IMR-90 (cell line): ENCODE data around the gene PJA2. TPM values are rescaled to one million over a fixed set of nuclear protein-coding genes. Genes with fewer than 3 reads are reported as not detected.

ENCODE experiments used
- ATAC-seq: fragments of 200-7000 bp; cut with Tn5 transposase; 2 replicates; pipeline ENCODE4 v1.9.1; 2020; ENCODE audit warnings: low read depth, mild to moderate bottlenecking, moderate library complexity
- BruUV-seq: library from RNA; stranded (reverse); fragments of 400-500 nt; replicated peaks from 2 replicates; lab custom pipeline; 2021; lab: Mats Ljungman, UMichigan
- CTCF ChIA-PET: fragments of 300-600 bp; formaldehyde crosslinking; extraction: SDS; loops from one replicate; lab custom pipeline; 2021; ENCODE audit warnings: antibody characterized with exemption; lab: Yijun Ruan, JAX
- POLR2A ChIA-PET: fragments of 300-600 bp; sonication (Branson Sonifier 250); formaldehyde crosslinking; loops from one replicate; lab custom pipeline; 2022; ENCODE audit warnings: antibody characterized with exemption; ENCODE audit not compliant: unreplicated experiment; lab: Charles Lee
- DNase-seq: peaks from one replicate; pipeline ENCODE4 v3.0.0; 2013
- H2AFZ ChIP-seq: replicated peaks from 2 replicates; pipeline ENCODE3; 2013; ENCODE audit warnings: low read length, mild to moderate bottlenecking; ENCODE audit not compliant: poor library complexity
- H2AK5ac ChIP-seq: 2 replicates; pipeline ENCODE4 v1.6.1; 2013; ENCODE audit warnings: low read depth, low read length, inconsistent platforms
- H2AK9ac ChIP-seq: replicated peaks from 2 replicates; pipeline ENCODE3; 2013; ENCODE audit warnings: mild to moderate bottlenecking, low read depth, low read length, moderate library complexity; ENCODE audit not compliant: poor library complexity
- H2BK120ac ChIP-seq: 2 replicates; pipeline ENCODE4 v1.6.1; 2013; ENCODE audit warnings: low read depth, low read length, inconsistent platforms
- H2BK15ac ChIP-seq: 3 replicates; pipeline ENCODE4 v1.6.1; 2013; ENCODE audit warnings: low read depth, low read length, inconsistent platforms
- H2BK20ac ChIP-seq: 2 replicates; pipeline ENCODE4 v1.6.1; 2013; ENCODE audit warnings: low read depth, mild to moderate bottlenecking, inconsistent platforms, low read length, moderate library complexity
- H2BK5ac ChIP-seq: 2 replicates; pipeline ENCODE4 v1.6.1; 2013; ENCODE audit warnings: mild to moderate bottlenecking, low read depth, low read length, inconsistent platforms; ENCODE audit not compliant: poor library complexity, severe bottlenecking
- H3K14ac ChIP-seq: replicated peaks from 2 replicates; pipeline ENCODE4 v1.6.1; 2013; ENCODE audit warnings: low read depth, low read length, inconsistent platforms
- H3K18ac ChIP-seq: 2 replicates; pipeline ENCODE4 v1.6.1; 2013; ENCODE audit warnings: low read depth, low read length, control low read depth
- H3K23ac ChIP-seq: 2 replicates; pipeline ENCODE4 v1.6.1; 2013; ENCODE audit warnings: low read depth, low read length, inconsistent platforms
- H3K27ac ChIP-seq: 2 replicates; pipeline ENCODE4 v1.5.1; 2013; ENCODE audit warnings: mild to moderate bottlenecking, control low read depth, low read length; ENCODE audit not compliant: insufficient read depth
- H3K27me3 ChIP-seq: 2 replicates; pipeline ENCODE4 v1.6.1; 2013; ENCODE audit warnings: low read length; ENCODE audit not compliant: control insufficient read depth, insufficient read depth
- H3K36me3 ChIP-seq: 2 replicates; pipeline ENCODE4 v1.6.1; 2013; ENCODE audit warnings: low read length, mixed read lengths; ENCODE audit not compliant: control insufficient read depth, insufficient read depth
- H3K4ac ChIP-seq: 2 replicates; pipeline ENCODE4 v1.6.1; 2013; ENCODE audit warnings: low read depth, low read length, inconsistent platforms
- H3K4me1 ChIP-seq: 2 replicates; pipeline ENCODE4 v1.6.1; 2013; ENCODE audit warnings: low read length, mixed read lengths; ENCODE audit not compliant: control insufficient read depth, insufficient read depth
- H3K4me2 ChIP-seq: 2 replicates; pipeline ENCODE4 v1.6.1; 2013; ENCODE audit warnings: low read depth, mild to moderate bottlenecking, control low read depth, low read length, moderate library complexity
- H3K4me3 ChIP-seq: 2 replicates; pipeline ENCODE4 v1.5.1; 2013; ENCODE audit warnings: low read depth, mild to moderate bottlenecking, control low read depth, low read length, moderate library complexity; ENCODE audit not compliant: insufficient read depth
- H3K56ac ChIP-seq: 2 replicates; pipeline ENCODE4 v1.6.1; 2013; ENCODE audit warnings: low read length, inconsistent platforms; ENCODE audit not compliant: insufficient read depth; ENCODE audit errors: extremely low read depth
- H3K79me1 ChIP-seq, 2 experiments: 2 replicates each; pipeline ENCODE4 v1.6.1; 2013; ENCODE audit warnings: low read length in 2 of 2, inconsistent platforms in 1 of 2, low read depth in 1 of 2
- H3K9ac ChIP-seq: 2 replicates; pipeline ENCODE4 v1.6.1; 2013; ENCODE audit warnings: low read depth, low read length, control low read depth
- H3K9me1 ChIP-seq: 2 replicates; pipeline ENCODE4 v1.6.1; 2013; ENCODE audit warnings: low read length, inconsistent platforms; ENCODE audit not compliant: insufficient read depth
- H3K9me3 ChIP-seq: 2 replicates; pipeline ENCODE4 v1.6.1; 2013; ENCODE audit warnings: low read length; ENCODE audit not compliant: control insufficient read depth, insufficient read depth
- H4K20me1 ChIP-seq: 2 replicates; pipeline ENCODE4 v1.6.1; 2013; ENCODE audit warnings: low read length, inconsistent platforms; ENCODE audit not compliant: insufficient read depth
- H4K5ac ChIP-seq: 2 replicates; pipeline ENCODE4 v1.6.1; 2013; ENCODE audit warnings: mild to moderate bottlenecking, low read depth, low read length, control low read depth
- H4K8ac ChIP-seq, 2 experiments: 2 replicates each; pipeline ENCODE4 v1.6.1; 2013; ENCODE audit warnings: low read depth in 2 of 2, low read length in 2 of 2, control low read depth in 1 of 2, inconsistent platforms in 1 of 2
- H4K91ac ChIP-seq: 2 replicates; pipeline ENCODE4 v1.6.1; 2013; ENCODE audit warnings: low read depth, low read length, inconsistent platforms; ENCODE audit not compliant: insufficient read depth
- BHLHE40 ChIP-seq: fragments of 150-350 bp; IDR thresholded peaks from 2 replicates; pipeline ENCODE4 v1.6.1; 2016; ENCODE audit warnings: mild to moderate bottlenecking, low read depth, low read length
- CHD1 ChIP-seq: IDR thresholded peaks from 2 replicates; pipeline ENCODE4 v1.6.1; 2012; ENCODE audit warnings: low read depth, low read length, improper control_type of control experiment
- CTCF ChIP-seq: conservative IDR thresholded peaks from 2 replicates; pipeline ENCODE4 v1.5.1; 2012; ENCODE audit warnings: mild to moderate bottlenecking, low read depth, low read length, improper control_type of control experiment
- FOS ChIP-seq: fragments of 150-350 bp; IDR thresholded peaks from 2 replicates; pipeline ENCODE4 v1.6.1; 2016; ENCODE audit warnings: low read depth, low read length
- MAZ ChIP-seq: IDR thresholded peaks from 2 replicates; pipeline ENCODE4 v1.6.1; 2012; ENCODE audit warnings: low read depth, mild to moderate bottlenecking, low read length, improper control_type of control experiment, moderate library complexity, borderline replicate concordance
- MXI1 ChIP-seq: IDR thresholded peaks from 2 replicates; pipeline ENCODE4 v1.6.1; 2012; ENCODE audit warnings: low read depth, mild to moderate bottlenecking, low read length, moderate library complexity, borderline replicate concordance
- NFE2L2 ChIP-seq: fragments of 150-350 bp; IDR thresholded peaks from 2 replicates; pipeline ENCODE4 v1.6.1; 2016; ENCODE audit warnings: low read depth, mild to moderate bottlenecking, low read length
- RFX5 ChIP-seq: IDR thresholded peaks from 2 replicates; pipeline ENCODE4 v1.8.0; 2012; ENCODE audit warnings: low read depth, mild to moderate bottlenecking, low read length, moderate library complexity
- SMC3 ChIP-seq: fragments of 150-350 bp; IDR thresholded peaks from 2 replicates; pipeline ENCODE4 v1.6.1; 2016; ENCODE audit warnings: low read depth, mild to moderate bottlenecking, antibody characterized with exemption, low read length, moderate library complexity
- USF2 ChIP-seq: fragments of 150-350 bp; IDR thresholded peaks from 2 replicates; pipeline ENCODE4 v1.6.1; 2017; ENCODE audit warnings: mild to moderate bottlenecking, antibody characterized with exemption, low read length, low read depth
- WGBS, 2 experiments: methylation state at CpG; one replicate each; pipeline versions ENCODE4 v1.1.5 to v1.1.7; 2013; ENCODE audit warnings: missing lambda C conversion rate in 2 of 2; ENCODE audit not compliant: insufficient read length in 1 of 2; ENCODE audit errors: extremely low coverage in 2 of 2; 5-methylcytosine and 5-hydroxymethylcytosine counted together
- dilution Hi-C: fragments of 300-500 bp; cut with HindIII; formaldehyde crosslinking; loops from one replicate; pipeline ENCODE4 v1.14.3; 2018; ENCODE audit warnings: low sequenced_read_pairs; ENCODE audit not compliant: unreplicated experiment
- in situ Hi-C: fragments of 300-500 bp; cut with MboI; formaldehyde crosslinking; loops from 3 replicates; pipeline ENCODE4 v1.14.3; 2019; ENCODE audit warnings: low sequenced_read_pairs, inconsistent platforms, mixed read lengths
- intact Hi-C: fragments of 100-400 bp; cut with micrococcal nuclease; formaldehyde crosslinking; loops from 2 replicates; pipeline ENCODE4 v1.10.0; 2022
- polyA plus RNA-seq, 3 experiments: library from polyadenylated mRNA; depleted of rRNA; stranded (reverse); fragments of >200 nt; gene quantifications; 2 replicates each; pipeline ENCODE4 v1.2.3, GENCODE V29; 2012; ENCODE audit warnings: low replicate concordance in 1 of 3
- total RNA-seq: library from RNA; depleted of rRNA; stranded (reverse); fragments of >200 nt; gene quantifications from 2 replicates; pipeline ENCODE4 v1.2.3, GENCODE V29; 2012

Gene PJA2
- total and polyA plus RNA-seq, 2 of the 4 experiments (the other 2 are of a cell fraction): 42.3 to 70.6 TPM

- Histone ChIP-seq H4K5ac (no peak overlapping the region), H4K91ac (no peak overlapping the region), H3K36me3 (peaks cover 23% of the 10 kb centered on the region), H2AK9ac (no peak overlapping the region), H3K9me1 (peaks cover 5% of the 10 kb centered on the region; the same call in 1 of the 2 replicates), H3K14ac (no peak overlapping the region), H3K56ac (no peak overlapping the region), H4K8ac (no peak overlapping the region), H2BK20ac (no peak overlapping the region), H3K18ac (no peak overlapping the region), H3K79me1 (peaks cover 14 to 33% of the 10 kb centered on the region in 2 experiments), H3K27me3 (no peaks in the 10 kb centered on the region), H2BK120ac (no peak overlapping the region), H2AK5ac (no peak overlapping the region), H3K4ac (no peak overlapping the region), H2BK15ac (no peak overlapping the region), H3K4me3 (no peak overlapping the region), H3K4me1 (no peaks in the 10 kb centered on the region), H3K4me2 (no peak overlapping the region), H3K9me3 (no peaks in the 10 kb centered on the region), H2AFZ (no peak overlapping the region), H3K9ac (no peak overlapping the region), H2BK5ac (no peak overlapping the region), H4K20me1 (peaks cover 14% of the 10 kb centered on the region), H3K23ac (no peak overlapping the region), H3K27ac (no peak overlapping the region)
- CTCF ChIA-PET: no interaction called here
- ATAC-seq: no peak
- BruUV-seq: no TSS peak
- TF ChIP-seq BHLHE40 (no peak), CTCF (no peak), FOS (no peak), USF2 (no peak), NFE2L2 (no peak), MAZ (no peak), SMC3 (no peak), MXI1 (no peak), CHD1 (no peak), RFX5 (no peak)
- WGBS, 2 experiments: 80% methylated on average over 1 of the region's 2 CpGs; no CpG with 5 or more reads in 1 of the 2 experiments
- POLR2A ChIA-PET: no interaction called here
- DNase-seq: no peak
- intact Hi-C loops: loop anchor here (10.0 kb wide), 1 partner anchor 825 kb away; no protein-coding TSS in a partner anchor
- in situ Hi-C loops: no loop called here
- dilution Hi-C loops: no loop called here
Observed at GRCh38 chr5:109349388-109349787, 60.4 kb downstream of the PJA2 start.
